Trophoblast cell (in vitro differentiated cells and primary cell): ENCODE measurements around the gene RNF39.

Experiments used
- DNase-seq, 2 donors: peaks; one replicate each; pipeline ENCODE4 v3.0.0-alpha.2; 2016
- H2AFZ ChIP-seq: 2 replicates; pipeline ENCODE4 v1.6.1; 2013; ENCODE audit warnings: low read length, moderate library complexity, mild to moderate bottlenecking; ENCODE audit not compliant: insufficient read depth, poor library complexity
- H2AK5ac ChIP-seq: 2 replicates; pipeline ENCODE4 v1.6.1; 2013; ENCODE audit warnings: mild to moderate bottlenecking, low read length
- H2BK120ac ChIP-seq: 2 replicates; pipeline ENCODE4 v1.6.1; 2013; ENCODE audit warnings: low read length, mild to moderate bottlenecking, moderate library complexity; ENCODE audit not compliant: insufficient read depth, poor library complexity
- H2BK12ac ChIP-seq: 2 replicates; pipeline ENCODE4 v1.6.1; 2013; ENCODE audit warnings: mild to moderate bottlenecking, low read length, moderate library complexity
- H2BK5ac ChIP-seq: 2 replicates; pipeline ENCODE4 v1.6.1; 2013; ENCODE audit warnings: low read length, low read depth, moderate library complexity, mild to moderate bottlenecking; ENCODE audit not compliant: poor library complexity
- H3K14ac ChIP-seq: 2 replicates; pipeline ENCODE4 v1.6.1; 2013; ENCODE audit warnings: mild to moderate bottlenecking, low read length
- H3K18ac ChIP-seq: 2 replicates; pipeline ENCODE4 v1.6.1; 2013; ENCODE audit warnings: mild to moderate bottlenecking, low read length
- H3K23ac ChIP-seq: 2 replicates; pipeline ENCODE4 v1.6.1; 2013; ENCODE audit warnings: low read length
- H3K27ac ChIP-seq: 2 replicates; pipeline ENCODE4 v1.5.1; 2013; ENCODE audit warnings: low read depth, mild to moderate bottlenecking, inconsistent platforms, low read length, moderate library complexity
- H3K27me3 ChIP-seq: 2 replicates; pipeline ENCODE4 v1.6.1; 2013; ENCODE audit warnings: inconsistent platforms, mild to moderate bottlenecking, low read length, moderate library complexity; ENCODE audit not compliant: insufficient read depth
- H3K36me3 ChIP-seq, 2 experiments: 1 replicate in 1 of 2; 2 replicates in 1 of 2; pipeline ENCODE4 v1.6.1; 2013; ENCODE audit warnings: low read length in 2 of 2, mild to moderate bottlenecking in 2 of 2, moderate library complexity in 1 of 2; ENCODE audit not compliant: insufficient read depth in 2 of 2, control insufficient read depth in 1 of 2
- H3K4ac ChIP-seq: 2 replicates; pipeline ENCODE4 v1.6.1; 2013; ENCODE audit warnings: low read depth, mild to moderate bottlenecking, low read length, moderate library complexity
- H3K4me1 ChIP-seq, 2 experiments: 1 replicate in 1 of 2; 2 replicates in 1 of 2; pipeline ENCODE4 v1.6.1; 2013; ENCODE audit warnings: low read length in 2 of 2, mild to moderate bottlenecking in 2 of 2, moderate library complexity in 1 of 2; ENCODE audit not compliant: insufficient read depth in 2 of 2, control insufficient read depth in 1 of 2
- H3K4me2 ChIP-seq: 2 replicates; pipeline ENCODE4 v1.6.1; 2013; ENCODE audit warnings: inconsistent platforms, mild to moderate bottlenecking, low read length, moderate library complexity
- H3K4me3 ChIP-seq: 2 replicates; pipeline ENCODE4 v1.5.1; 2013; ENCODE audit warnings: mild to moderate bottlenecking, low read depth, low read length, inconsistent platforms
- H3K79me1 ChIP-seq: one replicate; pipeline ENCODE4 v1.6.1; 2013; ENCODE audit warnings: low read length
- H3K79me2 ChIP-seq: 2 replicates; pipeline ENCODE4 v1.6.1; 2013; ENCODE audit warnings: low read length, mild to moderate bottlenecking; ENCODE audit not compliant: control insufficient read depth, insufficient read depth, poor library complexity
- H3K9ac ChIP-seq: 2 replicates; pipeline ENCODE4 v1.6.1; 2013; ENCODE audit warnings: mild to moderate bottlenecking, low read length
- H3K9me3 ChIP-seq: 2 replicates; pipeline ENCODE4 v1.6.1; 2013; ENCODE audit warnings: low read depth, mild to moderate bottlenecking, control low read depth, inconsistent platforms, low read length; ENCODE audit not compliant: insufficient read depth
- H4K12ac ChIP-seq: 2 replicates; pipeline ENCODE4 v1.6.1; 2013; ENCODE audit warnings: low read depth, mild to moderate bottlenecking, low read length, moderate library complexity
- H4K8ac ChIP-seq: 2 replicates; pipeline ENCODE4 v1.6.1; 2013; ENCODE audit warnings: low read depth, mild to moderate bottlenecking, low read length, moderate library complexity
- H4K91ac ChIP-seq: one replicate; pipeline ENCODE4 v1.6.1; 2013; ENCODE audit warnings: low read depth, mild to moderate bottlenecking, low read length, moderate library complexity
- WGBS: extraction: QIAGEN DNeasy Blood & Tissue Kit; methylation state at CpG from one replicate; pipeline ENCODE4 v1.1.7; 2013; ENCODE audit warnings: missing lambda C conversion rate; ENCODE audit not compliant: insufficient read length, insufficient coverage; ENCODE audit errors: extremely low coverage; 5-methylcytosine and 5-hydroxymethylcytosine counted together

RNF39 gene

DNA sequence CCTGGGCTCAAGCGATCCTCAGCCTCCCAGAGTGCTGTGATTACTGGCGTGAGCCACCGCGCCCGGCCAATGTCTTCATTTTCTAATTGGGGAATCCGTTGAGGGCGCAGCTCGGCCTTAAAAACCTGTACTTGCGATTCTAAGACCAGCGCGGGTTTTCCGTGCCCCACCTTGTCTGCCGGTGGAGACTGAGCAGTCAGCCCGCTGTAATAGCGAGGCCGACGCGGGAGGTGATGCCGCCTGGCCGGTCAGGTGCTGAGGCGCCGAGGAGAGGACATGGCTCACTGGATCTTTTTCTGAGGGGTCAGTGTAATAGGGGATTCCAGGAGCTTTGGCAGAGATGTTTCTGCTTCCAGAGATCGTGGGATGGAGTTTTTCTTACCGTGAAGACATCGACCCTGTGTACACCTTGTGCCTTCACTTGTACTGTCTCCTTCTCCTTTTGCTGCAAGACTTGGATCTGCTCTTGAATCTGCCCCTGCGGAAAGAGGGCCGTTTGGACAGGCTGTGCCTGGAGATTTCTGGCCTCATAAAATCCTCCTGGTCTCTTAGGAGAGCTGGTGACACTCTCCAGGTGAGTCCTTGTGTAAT, 35.8 kb upstream of the RNF39 start:
- H3K14ac ChIP-seq = no peak overlapping the region
- H2AK5ac ChIP-seq = no peak overlapping the region
- no CpG with 5 or more reads among the region's 27 CpGs for WGBS

GRCh38 chr6:30104661-30105060, 29.1 kb upstream of the RNF39 start:
- Histone ChIP-seq H3K79me1 (no peaks in the 10 kb centered on the region), H4K91ac (no peak overlapping the region), H2BK120ac (no peak overlapping the region), H4K12ac (no peak overlapping the region), H3K4me2 (no peak overlapping the region), H3K27me3 (peaks cover 29% of the 10 kb centered on the region), H3K4me3 (no peak overlapping the region), H3K27ac (no peak overlapping the region), H4K8ac (no peak overlapping the region), H3K4ac (no peak overlapping the region), H2BK12ac (no peak overlapping the region), H3K79me2 (no peaks in the 10 kb centered on the region), H3K14ac (no peak overlapping the region), H3K9me3 (no peaks in the 10 kb centered on the region), H3K4me1 (peaks cover 5 to 13% of the 10 kb centered on the region in 2 experiments), H2BK5ac (no peak overlapping the region), H2AK5ac (no peak overlapping the region), H3K9ac (no peak overlapping the region), H3K18ac (no peak overlapping the region), H3K23ac (no peak overlapping the region), H2AFZ (no peak overlapping the region), H3K36me3 (no peaks in the 10 kb centered on the region)
- no CpG with 5 or more reads among the region's 2 CpGs for WGBS
- DNase-seq = no peak

More for the DNA sequence above, 35.8 kb upstream of the RNF39 start:
- Histone ChIP-seq H3K27ac (no peak overlapping the region), H3K79me1 (no peaks in the 10 kb centered on the region), H4K12ac (no peak overlapping the region), H2BK5ac (no peak overlapping the region), H3K79me2 (no peaks in the 10 kb centered on the region), H2BK120ac (no peak overlapping the region), H3K9me3 (no peaks in the 10 kb centered on the region), H4K8ac (no peak overlapping the region), H3K4me3 (peak overlapping the region; percentile 56), H3K36me3 (no peaks in the 10 kb centered on the region), H3K18ac (no peak overlapping the region), H3K4me2 (no peak overlapping the region), H3K4me1 (no peaks in the 10 kb centered on the region), H4K91ac (no peak overlapping the region), H3K4ac (no peak overlapping the region), H3K9ac (no peak overlapping the region), H3K27me3 (no peaks in the 10 kb centered on the region), H2AFZ (no peak overlapping the region), H3K23ac (no peak overlapping the region), H2BK12ac (no peak overlapping the region)
- no peak for DNase-seq

DNA sequence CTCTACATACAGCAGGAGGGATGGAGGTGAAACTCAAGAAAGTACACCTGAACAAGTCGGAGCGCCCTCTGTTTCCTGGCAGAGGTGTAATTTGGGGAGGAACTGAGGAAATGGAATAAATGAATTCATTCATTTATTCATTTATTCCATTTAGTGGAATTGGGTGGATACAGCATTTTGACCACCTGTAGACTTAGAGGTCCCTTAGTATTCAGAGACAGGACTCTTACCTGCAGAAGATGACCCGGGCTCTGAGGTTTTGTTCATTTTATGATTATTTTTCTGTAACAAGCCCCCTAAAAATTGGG, 28.3 kb upstream of the RNF39 start:
- Histone ChIP-seq H3K14ac (no peak overlapping the region), H4K91ac (no peak overlapping the region), H3K9me3 (no peaks in the 10 kb centered on the region), H3K27ac (no peak overlapping the region), H3K27me3 (peaks cover 32% of the 10 kb centered on the region), H4K8ac (no peak overlapping the region), H2AFZ (no peak overlapping the region), H2BK5ac (no peak overlapping the region), H3K4ac (no peak overlapping the region), H3K18ac (no peak overlapping the region), H3K79me1 (no peaks in the 10 kb centered on the region), H3K9ac (no peak overlapping the region), H3K4me2 (peak overlapping the region; percentile 70), H3K4me1 (peaks cover 5 to 13% of the 10 kb centered on the region in 2 experiments), H2AK5ac (no peak overlapping the region), H2BK12ac (no peak overlapping the region), H4K12ac (no peak overlapping the region), H3K36me3 (no peaks in the 10 kb centered on the region), H3K23ac (no peak overlapping the region), H3K79me2 (no peaks in the 10 kb centered on the region), H3K4me3 (no peak overlapping the region), H2BK120ac (no peak overlapping the region)
- DNase-seq = no peak
- no CpG with 5 or more reads among the region's 3 CpGs for WGBS

- Histone ChIP-seq H3K23ac (no peak overlapping the region), H3K79me1 (no peaks in the 10 kb centered on the region), H3K14ac (no peak overlapping the region), H3K4ac (no peak overlapping the region), H2BK12ac (no peak overlapping the region), H3K79me2 (no peaks in the 10 kb centered on the region), H4K8ac (no peak overlapping the region), H3K27ac (no peak overlapping the region), H3K18ac (no peak overlapping the region), H4K91ac (no peak overlapping the region), H3K36me3 (no peaks in the 10 kb centered on the region), H3K9me3 (no peaks in the 10 kb centered on the region), H2AFZ (no peak overlapping the region), H3K9ac (peak overlapping the region; percentile 45), H4K12ac (no peak overlapping the region), H2AK5ac (no peak overlapping the region), H3K4me3 (peak overlapping the region; percentile 2), H2BK5ac (no peak overlapping the region), H3K4me2 (peak overlapping the region; percentile 70), H3K4me1 (peaks cover 5 to 13% of the 10 kb centered on the region in 2 experiments), H3K27me3 (peaks cover 32% of the 10 kb centered on the region), H2BK120ac (no peak overlapping the region)
- no CpG with 5 or more reads among the region's 36 CpGs for WGBS
- DNase-seq = peak; percentile 79 to 93
These were observed 27.7 kb upstream of the RNF39 start for GRCh38 chr6:30102970-30103871.
